Measurements from ENCODE around the gene S100A7. TPM values are rescaled to one million over a fixed set of nuclear protein-coding genes. Genes with fewer than 3 reads are reported as not detected.
A peak's percentile ranks its signal among the peaks of the same experiment; 100 is the strongest.
"Not testable (repeated sequence)": the region's sequence is repeated elsewhere in the genome, so short reads cannot be mapped to it uniquely, and the experiment has no call there.

S100A7 gene
- total RNA-seq, 2 donors from 2014 or later = not detected

GRCh38 chr1:153415850-153416570 lies 44.4 kb downstream of the S100A7 start, which contains the start of gene S100A7A:
Gene S100A7A, plus strand, starts transcription at chr1:153416520. Its CDS starts 1,563 bp downstream, at chr1:153418083.
- no peaks in the 10 kb centered on the region for H3K27me3 ChIP-seq (ENCODE audit: control insufficient read depth, insufficient read depth, low read length, poor library complexity, severe bottlenecking)
- WGBS, 2 experiments (ENCODE audit: insufficient coverage in 1 of 2, insufficient read length in 1 of 2) = 81 to 90% methylated on average over 2 to 6 of the region's 6 CpGs
- no peak within 1 kb of the TSS for H3K9ac ChIP-seq (ENCODE audit: extremely low read depth, low read length, poor library complexity, severe bottlenecking)
- H3K4me3 Mint-ChIP-seq = no peak within 1 kb of the TSS
- DNase-seq = peak; percentile 25
- no peaks in the 10 kb centered on the region for H3K36me3 ChIP-seq (ENCODE audit: control insufficient read depth, insufficient read depth, low read length)
- H3K4me1 ChIP-seq (ENCODE audit: control insufficient read depth, insufficient read depth, low read length) = no peaks in the 10 kb centered on the region
- H3K36me3 Mint-ChIP-seq (ENCODE audit: low read depth) = no peaks in the 10 kb centered on the region
- H3K9me3 Mint-ChIP-seq = peaks cover 8% of the 10 kb centered on the region
- no peak within 1 kb of the TSS for H3K27ac ChIP-seq (ENCODE audit: low read depth, low read length)
- no peak within 1 kb of the TSS for H3K4me3 ChIP-seq (ENCODE audit: low read length)
- peaks cover 9% of the 10 kb centered on the region for H3K27me3 Mint-ChIP-seq (ENCODE audit: insufficient read depth)
- no peak within 1 kb of the TSS for H3K27ac Mint-ChIP-seq
- no peak for TF ChIP-seq CTCF (conservative IDR thresholded peaks at IDR 0.05)
- peaks cover 6% of the 10 kb centered on the region for H3K9me3 ChIP-seq (ENCODE audit: control insufficient read depth, low read length)
- no peaks in the 10 kb centered on the region for H3K4me1 Mint-ChIP-seq

DNA sequence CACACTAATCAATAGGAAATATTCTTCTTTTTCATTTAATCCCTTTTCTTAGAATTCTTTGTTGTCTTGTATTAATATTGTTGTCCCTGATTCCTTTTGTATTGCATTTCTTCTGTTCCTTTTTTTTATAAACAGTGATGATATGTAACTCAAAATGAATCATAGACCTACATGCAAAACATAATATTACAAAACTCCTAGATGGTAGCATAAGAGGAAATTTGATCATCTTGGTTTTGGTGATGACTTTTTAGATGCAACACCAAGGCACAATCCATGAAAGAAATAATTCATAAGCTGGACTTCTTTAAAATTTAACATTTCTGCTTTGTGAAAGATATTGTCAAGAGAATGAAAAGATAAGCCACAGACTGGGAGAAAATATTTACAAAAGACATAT lies 46.5 kb downstream of the S100A7 start:
- H3K9me3 ChIP-seq (ENCODE audit: control insufficient read depth, low read length); H3K36me3 Mint-ChIP-seq (ENCODE audit: low read depth); H3K36me3 ChIP-seq (ENCODE audit: control insufficient read depth, insufficient read depth, low read length); H3K9me3 Mint-ChIP-seq; H3K4me3 Mint-ChIP-seq; H3K9ac ChIP-seq (ENCODE audit: extremely low read depth, low read length, poor library complexity, severe bottlenecking); H3K27ac Mint-ChIP-seq; H3K4me3 ChIP-seq (ENCODE audit: low read length); H3K27ac ChIP-seq (ENCODE audit: low read depth, low read length); H3K4me1 Mint-ChIP-seq; H3K4me1 ChIP-seq (ENCODE audit: control insufficient read depth, insufficient read depth, low read length); DNase-seq; H3K27me3 ChIP-seq (ENCODE audit: control insufficient read depth, insufficient read depth, low read length, poor library complexity, severe bottlenecking): not testable (repeated sequence)
- peaks cover 14% of the 10 kb centered on the region for H3K27me3 Mint-ChIP-seq (ENCODE audit: insufficient read depth)

Other genes with a start within 250 kb of the S100A7 start
- not detected for gene PRR9, start 243.1 kb downstream of the S100A7 start, total RNA-seq
- gene LORICRIN, start 201.0 kb downstream of the S100A7 start, total RNA-seq = not detected
- gene PGLYRP3, start 147.7 kb downstream of the S100A7 start, total RNA-seq = not detected
- gene PGLYRP4, start 111.8 kb downstream of the S100A7 start, total RNA-seq = not detected
- not detected for gene S100A9, start 102.8 kb downstream of the S100A7 start, total RNA-seq
- not detected for gene S100A12, start 85.0 kb downstream of the S100A7 start, total RNA-seq
- gene S100A8, start 69.6 kb downstream of the S100A7 start, total RNA-seq = not detected
- not detected for gene S100A7A, start 44.1 kb downstream of the S100A7 start, total RNA-seq
- gene S100A6, start 75.3 kb upstream of the S100A7 start, total RNA-seq = 1 to 10 TPM; 3.7 to 7.5 TPM
- gene S100A5, start 80.3 kb upstream of the S100A7 start, total RNA-seq = not detected
- 1 to 10 TPM; 4.9 to 6.2 TPM for gene S100A4, start 85.2 kb upstream of the S100A7 start, total RNA-seq
- not detected for gene S100A3, start 88.6 kb upstream of the S100A7 start, total RNA-seq
- gene S100A2, start 105.2 kb upstream of the S100A7 start, total RNA-seq = 1 to 10 TPM in 1 of 2 donors, under 1 TPM in 1; 0.92 to 3.1 TPM
- gene S100A16, start 152.5 kb upstream of the S100A7 start, total RNA-seq = 100 to 1,000 TPM; 149 to 152 TPM
- gene S100A14, start 155.7 kb upstream of the S100A7 start, total RNA-seq = 100 to 1,000 TPM in 1 of 2 donors, 10 to 100 TPM in 1; 53.8 to 119 TPM
- 100 to 1,000 TPM; 224 to 284 TPM for gene S100A13, start 166.9 kb upstream of the S100A7 start, total RNA-seq
- gene S100A1, start 167.8 kb upstream of the S100A7 start, total RNA-seq = 1 to 10 TPM; 1.8 to 5.0 TPM
- gene CHTOP, start 173.4 kb upstream of the S100A7 start, total RNA-seq = 100 to 1,000 TPM in 1 of 2 donors, 10 to 100 TPM in 1; 98.4 to 117 TPM
- 10 to 100 TPM; 23.5 to 25.5 TPM for gene SNAPIN, start 198.1 kb upstream of the S100A7 start, total RNA-seq
- 100 to 1,000 TPM; 280 to 315 TPM for gene ILF2, start 210.3 kb upstream of the S100A7 start, total RNA-seq
- gene NPR1, start 218.0 kb upstream of the S100A7 start, total RNA-seq = 1 to 10 TPM; 2.7 to 4.5 TPM